ENCODE measurements around the gene LGMN.

DNA sequence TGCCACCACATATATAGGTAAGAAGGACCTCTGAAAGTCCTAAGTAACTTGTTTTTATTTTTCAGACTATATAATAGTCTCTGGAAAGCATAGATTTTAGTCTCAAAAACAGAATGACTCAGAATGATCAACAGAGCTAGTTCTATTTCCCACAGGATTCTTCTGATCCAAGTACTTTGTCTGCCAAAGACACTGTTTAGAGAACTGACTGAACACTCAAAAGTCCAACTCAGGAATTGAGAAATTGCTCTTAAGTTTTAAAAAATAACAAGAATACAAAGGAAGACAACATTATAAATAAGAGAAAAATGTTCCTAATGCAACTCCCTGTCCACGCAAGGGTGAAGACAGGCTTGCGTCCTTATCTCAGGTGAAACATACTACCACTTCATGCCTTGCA, 29.0 kb downstream of the LGMN start:
- no peak for TF ChIP-seq POLR2A (IDR thresholded peaks at IDR 0.05)
- TF ChIP-seq, protein P1, sequence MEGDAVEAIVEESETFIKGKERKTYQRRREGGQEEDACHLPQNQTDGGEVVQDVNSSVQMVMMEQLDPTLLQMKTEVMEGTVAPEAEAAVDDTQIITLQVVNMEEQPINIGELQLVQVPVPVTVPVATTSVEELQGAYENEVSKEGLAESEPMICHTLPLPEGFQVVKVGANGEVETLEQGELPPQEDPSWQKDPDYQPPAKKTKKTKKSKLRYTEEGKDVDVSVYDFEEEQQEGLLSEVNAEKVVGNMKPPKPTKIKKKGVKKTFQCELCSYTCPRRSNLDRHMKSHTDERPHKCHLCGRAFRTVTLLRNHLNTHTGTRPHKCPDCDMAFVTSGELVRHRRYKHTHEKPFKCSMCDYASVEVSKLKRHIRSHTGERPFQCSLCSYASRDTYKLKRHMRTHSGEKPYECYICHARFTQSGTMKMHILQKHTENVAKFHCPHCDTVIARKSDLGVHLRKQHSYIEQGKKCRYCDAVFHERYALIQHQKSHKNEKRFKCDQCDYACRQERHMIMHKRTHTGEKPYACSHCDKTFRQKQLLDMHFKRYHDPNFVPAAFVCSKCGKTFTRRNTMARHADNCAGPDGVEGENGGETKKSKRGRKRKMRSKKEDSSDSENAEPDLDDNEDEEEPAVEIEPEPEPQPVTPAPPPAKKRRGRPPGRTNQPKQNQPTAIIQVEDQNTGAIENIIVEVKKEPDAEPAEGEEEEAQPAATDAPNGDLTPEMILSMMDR (IDR thresholded peaks at IDR 0.05) = no peak
